Measurements from ENCODE around the gene MAPKAP1. TPM values are rescaled to one million over a fixed set of nuclear protein-coding genes. Genes with fewer than 3 reads are reported as not detected.

Gene MAPKAP1
- total and polyA plus RNA-seq, 2 of the 13 experiments (the other 11 are each of a cell fraction or from before 2014, with no cell fraction given): 45.0 to 64.3 TPM

DNA sequence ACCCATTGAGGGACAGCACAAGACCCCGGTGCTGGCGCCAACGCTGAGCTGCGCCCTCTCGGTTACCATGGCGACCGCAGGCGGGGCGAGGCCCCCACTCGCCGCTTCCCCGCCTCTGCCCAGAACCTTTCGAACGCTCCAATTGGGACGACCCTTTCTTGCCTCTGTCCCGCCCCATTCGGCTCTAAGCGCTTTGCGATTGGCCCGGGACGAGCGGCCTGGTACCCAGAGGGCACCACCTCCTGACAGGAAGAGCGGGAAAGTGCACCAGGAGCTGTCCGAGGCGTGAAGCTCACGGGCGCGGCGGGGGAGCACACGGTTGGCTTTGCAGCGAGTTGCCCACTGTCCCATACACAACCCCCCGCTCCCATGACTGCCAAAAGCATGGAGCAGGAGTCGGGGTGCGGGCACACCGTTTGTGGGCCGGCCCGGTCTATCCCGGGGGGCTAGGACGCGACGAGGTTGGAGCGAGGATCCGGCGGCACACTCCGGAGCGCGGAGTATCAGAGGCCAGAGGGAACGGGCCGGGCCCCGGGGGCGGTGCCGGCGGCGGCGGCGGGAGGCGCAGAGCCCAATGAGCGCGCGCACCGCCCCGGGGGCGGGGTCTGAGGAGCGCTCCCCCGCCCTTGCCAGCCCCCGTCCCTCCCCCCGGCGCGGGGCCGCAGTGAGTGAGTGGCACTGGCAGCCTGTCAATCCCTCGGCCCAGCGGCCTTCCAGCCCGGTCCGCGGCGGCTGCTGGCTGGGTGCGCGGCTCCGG lies 39.2 kb upstream of the MAPKAP1 start (continued):
- TF ChIP-seq ATF2 (CRISPR knock-in tag; IDR thresholded peaks at IDR 0.05) (peak; percentile 79; the same call in 1 of the 2 replicates), MED1 (CRISPR knock-in tag; IDR thresholded peaks at IDR 0.05) (peak; percentile 62), DNMT1 (CRISPR knock-in tag; IDR thresholded peaks at IDR 0.05) (peak; percentile 92), FOXM1 (CRISPR knock-in tag; IDR thresholded peaks at IDR 0.05) (peak; percentile 76; the same call in 1 of the 2 replicates), SIX4 (CRISPR knock-in tag; IDR thresholded peaks at IDR 0.05) (no peak; the same call in 1 of the 2 replicates), ZFP37 (CRISPR knock-in tag; IDR thresholded peaks at IDR 0.05; ENCODE audit: borderline replicate concordance) (peak; percentile 88), BRD4 (CRISPR knock-in tag; IDR thresholded peaks at IDR 0.05) (peak; percentile 85), NFYC (CRISPR knock-in tag; IDR thresholded peaks at IDR 0.05) (peak; percentile 89), ZKSCAN1 (IDR thresholded peaks at IDR 0.05; ENCODE audit: low read length) (no peak), NCOA5 (CRISPR knock-in tag; IDR thresholded peaks at IDR 0.05) (no peak), CC2D1A (CRISPR knock-in tag; IDR thresholded peaks at IDR 0.05) (peak; percentile 99), MAZ (IDR thresholded peaks at IDR 0.05; ENCODE audit: borderline replicate concordance, low read depth, low read length) (peak; percentile 44; the same call in 1 of the 2 replicates), MAZ (CRISPR knock-in tag; IDR thresholded peaks at IDR 0.05; ENCODE audit: low read depth) (peak; percentile 98), KDM5B (CRISPR knock-in tag; IDR thresholded peaks at IDR 0.05; ENCODE audit: borderline replicate concordance) (peak; percentile 99), FOXO1 (CRISPR knock-in tag; IDR thresholded peaks at IDR 0.05) (peak; percentile 49; the same call in 1 of the 2 replicates), IKZF5 (CRISPR knock-in tag; IDR thresholded peaks at IDR 0.05) (peak; percentile 86), KDM4B (CRISPR knock-in tag; IDR thresholded peaks at IDR 0.05) (0 out of 2 replicates have a peak, but pooled peaks have one; percentile 49), ZBTB20 (CRISPR knock-in tag; IDR thresholded peaks at IDR 0.05; ENCODE audit: borderline replicate concordance, low read depth) (no peak; the same call in 1 of the 2 replicates), KLF12 (CRISPR knock-in tag; IDR thresholded peaks at IDR 0.05; ENCODE audit: borderline replicate concordance) (peak; percentile 92), EP300 (IDR thresholded peaks at IDR 0.05; ENCODE audit: low read depth in 2 of 2, low read length in 2 of 2) (no peak), EP300 (CRISPR knock-in tag; IDR thresholded peaks at IDR 0.05; ENCODE audit: borderline replicate concordance) (0 out of 2 replicates have a peak, but pooled peaks have one; percentile 23), MAFF (IDR thresholded peaks at IDR 0.05; ENCODE audit: low read depth, low read length) (no peak), ZNF230 (CRISPR knock-in tag; IDR thresholded peaks at IDR 0.05) (peak; percentile 97), ZNF619 (CRISPR knock-in tag; IDR thresholded peaks at IDR 0.05) (peak; percentile 92)
- TF ChIP-seq, protein P1, sequence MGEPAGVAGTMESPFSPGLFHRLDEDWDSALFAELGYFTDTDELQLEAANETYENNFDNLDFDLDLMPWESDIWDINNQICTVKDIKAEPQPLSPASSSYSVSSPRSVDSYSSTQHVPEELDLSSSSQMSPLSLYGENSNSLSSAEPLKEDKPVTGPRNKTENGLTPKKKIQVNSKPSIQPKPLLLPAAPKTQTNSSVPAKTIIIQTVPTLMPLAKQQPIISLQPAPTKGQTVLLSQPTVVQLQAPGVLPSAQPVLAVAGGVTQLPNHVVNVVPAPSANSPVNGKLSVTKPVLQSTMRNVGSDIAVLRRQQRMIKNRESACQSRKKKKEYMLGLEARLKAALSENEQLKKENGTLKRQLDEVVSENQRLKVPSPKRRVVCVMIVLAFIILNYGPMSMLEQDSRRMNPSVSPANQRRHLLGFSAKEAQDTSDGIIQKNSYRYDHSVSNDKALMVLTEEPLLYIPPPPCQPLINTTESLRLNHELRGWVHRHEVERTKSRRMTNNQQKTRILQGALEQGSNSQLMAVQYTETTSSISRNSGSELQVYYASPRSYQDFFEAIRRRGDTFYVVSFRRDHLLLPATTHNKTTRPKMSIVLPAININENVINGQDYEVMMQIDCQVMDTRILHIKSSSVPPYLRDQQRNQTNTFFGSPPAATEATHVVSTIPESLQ (CRISPR knock-in tag; conservative IDR thresholded peaks at IDR 0.05): no peak
- TF ChIP-seq, protein P2, sequence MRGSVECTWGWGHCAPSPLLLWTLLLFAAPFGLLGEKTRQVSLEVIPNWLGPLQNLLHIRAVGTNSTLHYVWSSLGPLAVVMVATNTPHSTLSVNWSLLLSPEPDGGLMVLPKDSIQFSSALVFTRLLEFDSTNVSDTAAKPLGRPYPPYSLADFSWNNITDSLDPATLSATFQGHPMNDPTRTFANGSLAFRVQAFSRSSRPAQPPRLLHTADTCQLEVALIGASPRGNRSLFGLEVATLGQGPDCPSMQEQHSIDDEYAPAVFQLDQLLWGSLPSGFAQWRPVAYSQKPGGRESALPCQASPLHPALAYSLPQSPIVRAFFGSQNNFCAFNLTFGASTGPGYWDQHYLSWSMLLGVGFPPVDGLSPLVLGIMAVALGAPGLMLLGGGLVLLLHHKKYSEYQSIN (CRISPR knock-in tag; IDR thresholded peaks at IDR 0.05; ENCODE audit: borderline replicate concordance): no peak

Measured in HepG2 (cell line).